Measurements from ENCODE around the gene DCP1B.
"Not testable (repeated sequence)": the region's sequence is repeated elsewhere in the genome, so short reads cannot be mapped to it uniquely, and the experiment has no call there.

The DCP1B gene

GRCh38 chr12:1949771-1950470, 54.3 kb downstream of the DCP1B start:
- no peak overlapping the region for H3K4me3 ChIP-seq (ENCODE audit: control insufficient read depth, low read depth, low read length)
- no peak for TF ChIP-seq CTCF (conservative IDR thresholded peaks at IDR 0.05; ENCODE audit: control insufficient read depth, insufficient read depth, low read depth, low read length)
- DNase-seq (ENCODE audit: low read depth): peak; percentile 42

GRCh38 chr12:1948883-1949282, 55.4 kb downstream of the DCP1B start:
- TF ChIP-seq CTCF (conservative IDR thresholded peaks at IDR 0.05; ENCODE audit: control insufficient read depth, insufficient read depth, low read depth, low read length): no peak
- no peak overlapping the region for H3K4me3 ChIP-seq (ENCODE audit: control insufficient read depth, low read depth, low read length)
- DNase-seq (ENCODE audit: low read depth): no peak

GRCh38 chr12:1947081-1947480, 57.2 kb downstream of the DCP1B start:
- no peak overlapping the region for H3K4me3 ChIP-seq (ENCODE audit: control insufficient read depth, low read depth, low read length)
- TF ChIP-seq CTCF (conservative IDR thresholded peaks at IDR 0.05; ENCODE audit: control insufficient read depth, insufficient read depth, low read depth, low read length): no peak
- DNase-seq (ENCODE audit: low read depth): peak; percentile 48

GRCh38 chr12:1946296-1946695, 58.0 kb downstream of the DCP1B start:
- H3K4me3 ChIP-seq (ENCODE audit: control insufficient read depth, low read depth, low read length): no peak overlapping the region
- no peak for DNase-seq (ENCODE audit: low read depth)
- TF ChIP-seq CTCF (conservative IDR thresholded peaks at IDR 0.05; ENCODE audit: control insufficient read depth, insufficient read depth, low read depth, low read length): no peak

- H3K4me3 ChIP-seq (ENCODE audit: control insufficient read depth, low read depth, low read length); DNase-seq (ENCODE audit: low read depth): not testable (repeated sequence)
Measured at GRCh38 chr12:1945502-1945901, 58.8 kb downstream of the DCP1B start.

GRCh38 chr12:1939801-1940607, 64.3 kb downstream of the DCP1B start:
- DNase-seq (ENCODE audit: low read depth): peak; percentile 76
- no peak overlapping the region for H3K4me3 ChIP-seq (ENCODE audit: control insufficient read depth, low read depth, low read length)
- TF ChIP-seq CTCF (conservative IDR thresholded peaks at IDR 0.05; ENCODE audit: control insufficient read depth, insufficient read depth, low read depth, low read length): peak; percentile 93

GRCh38 chr12:1939331-1939730, 64.9 kb downstream of the DCP1B start:
- no peak for DNase-seq (ENCODE audit: low read depth)
- no peak overlapping the region for H3K4me3 ChIP-seq (ENCODE audit: control insufficient read depth, low read depth, low read length)
- TF ChIP-seq CTCF (conservative IDR thresholded peaks at IDR 0.05; ENCODE audit: control insufficient read depth, insufficient read depth, low read depth, low read length): no peak

Data from fibroblast of mammary gland (primary cell).